NCI-H82 treated with DMSO at 0.1 percent for 48 hours (cell line): Measurements from ENCODE around the gene PRLR.

Experiments
- DNase-seq: peaks from one replicate; lab custom pipeline; 2025; ENCODE audit not compliant: unreplicated experiment; lab: John Stamatoyannopoulos, UW

PRLR gene

DNA sequence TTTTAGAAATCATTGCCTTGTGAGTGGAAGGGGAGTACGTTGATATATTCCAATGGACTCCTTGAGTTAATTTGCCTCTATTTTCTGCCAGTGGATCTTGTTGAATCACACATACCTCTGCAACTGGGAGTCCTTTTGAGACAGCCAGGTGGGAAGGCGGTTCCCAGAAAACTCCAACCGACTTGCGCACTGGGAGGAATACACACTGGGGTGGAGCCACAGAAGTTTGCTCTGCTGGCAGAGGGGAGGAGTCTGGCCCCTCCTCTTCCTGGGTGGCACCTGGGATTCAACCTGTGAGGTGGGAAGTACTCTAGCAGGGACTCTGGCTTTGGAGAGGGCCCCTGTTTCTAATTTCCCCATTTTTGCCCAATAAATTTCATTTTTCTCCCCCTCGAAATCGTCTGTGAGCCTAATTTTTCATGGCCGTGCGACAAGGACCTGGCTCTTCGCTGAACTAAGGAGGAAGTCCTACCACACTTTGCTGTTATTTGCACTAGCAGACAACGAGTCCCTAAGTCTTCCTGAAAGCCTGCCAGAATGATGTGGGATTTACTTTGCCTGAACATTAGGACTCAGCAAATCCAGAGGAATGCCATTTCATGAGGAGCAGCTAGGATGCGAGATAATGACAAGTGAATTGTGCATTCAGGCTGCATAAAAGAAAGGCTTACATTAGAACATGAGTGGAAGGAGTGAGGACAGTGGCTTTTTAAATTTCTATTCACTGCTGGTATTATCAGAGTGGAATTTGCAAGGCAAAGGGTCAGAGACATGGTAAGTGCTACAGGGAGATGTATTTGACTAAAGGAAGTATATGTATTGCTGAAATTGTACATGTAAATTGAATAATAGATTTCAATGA, 67.2 kb downstream of the PRLR start:
- no peak for DNase-seq

DNA sequence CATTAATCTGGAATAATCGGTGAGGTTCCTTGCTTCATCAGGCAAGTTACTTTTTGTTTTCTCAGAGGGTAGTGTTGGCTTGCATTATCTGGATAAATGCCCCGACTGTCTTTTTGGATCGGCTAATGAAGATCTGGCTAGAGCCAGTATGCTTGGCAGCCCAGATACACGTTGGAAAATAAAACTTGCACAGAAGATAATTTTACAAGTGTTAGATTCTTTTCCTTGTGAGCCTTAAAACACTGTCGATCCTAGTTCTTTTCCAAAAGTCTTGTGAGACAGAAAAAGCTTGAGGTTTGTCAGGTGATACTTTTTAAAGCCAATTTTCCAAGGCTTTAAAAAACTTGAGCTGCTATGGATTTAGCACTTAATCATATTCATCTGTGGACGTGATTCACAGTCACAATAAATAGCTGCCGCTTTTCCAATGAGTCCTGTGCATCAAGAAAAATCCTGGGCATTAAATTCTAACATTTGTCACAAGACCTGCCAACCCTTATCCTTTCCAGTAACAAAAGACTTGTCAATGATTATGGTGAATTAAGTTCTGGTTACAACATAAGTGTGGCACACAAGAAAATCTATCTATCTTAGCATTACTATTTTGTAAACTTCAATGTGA, 68.5 kb downstream of the PRLR start:
- DNase-seq: no peak

DNA sequence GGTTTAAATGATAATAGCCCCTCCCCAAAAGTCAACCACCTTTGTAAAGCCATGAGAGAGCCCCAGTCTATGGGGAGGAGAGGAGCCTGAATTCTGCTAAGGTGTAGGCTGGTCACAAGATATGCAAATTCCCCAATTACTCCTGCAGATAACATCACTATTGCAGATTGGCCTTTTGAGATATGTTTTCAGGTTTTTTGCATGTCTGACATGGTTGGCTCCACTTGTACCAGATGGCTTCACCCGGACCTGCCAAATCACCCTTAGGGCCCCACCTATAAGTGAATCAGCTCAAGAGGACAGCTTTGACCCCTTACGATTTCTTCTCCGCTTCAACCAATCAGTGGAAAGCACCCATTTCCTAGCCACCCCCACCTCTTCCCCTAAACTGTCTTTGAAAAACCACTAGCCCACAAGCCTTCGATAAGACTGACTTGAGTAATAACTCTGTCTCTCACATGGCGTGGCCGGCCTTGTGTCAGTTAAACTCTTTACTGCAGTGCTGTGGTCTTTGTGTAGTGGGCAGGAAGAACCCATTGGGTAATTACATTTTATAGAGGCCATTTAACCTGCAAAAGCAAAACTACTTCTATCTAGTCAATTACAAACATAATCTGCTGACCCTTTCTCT, 69.7 kb downstream of the PRLR start:
- DNase-seq: no peak

DNA sequence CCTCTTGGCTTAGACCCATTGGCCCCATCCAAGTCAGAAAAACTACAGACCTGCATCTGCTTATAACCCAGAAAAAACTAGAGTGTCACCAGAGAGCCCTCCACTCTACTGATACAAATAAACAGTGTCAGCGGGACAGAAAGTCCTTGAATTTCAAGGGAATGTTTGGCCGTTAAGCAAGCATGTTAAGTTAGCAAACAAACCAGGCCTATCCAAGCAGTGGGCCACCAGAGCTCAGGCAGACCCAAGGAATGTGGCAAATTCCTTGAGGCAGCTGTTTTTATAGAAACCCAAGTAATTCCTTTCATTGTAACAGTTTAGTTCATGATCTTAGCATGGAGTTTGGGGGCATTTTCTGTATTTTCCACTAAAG, 70.9 kb downstream of the PRLR start:
- no peak for DNase-seq

DNA sequence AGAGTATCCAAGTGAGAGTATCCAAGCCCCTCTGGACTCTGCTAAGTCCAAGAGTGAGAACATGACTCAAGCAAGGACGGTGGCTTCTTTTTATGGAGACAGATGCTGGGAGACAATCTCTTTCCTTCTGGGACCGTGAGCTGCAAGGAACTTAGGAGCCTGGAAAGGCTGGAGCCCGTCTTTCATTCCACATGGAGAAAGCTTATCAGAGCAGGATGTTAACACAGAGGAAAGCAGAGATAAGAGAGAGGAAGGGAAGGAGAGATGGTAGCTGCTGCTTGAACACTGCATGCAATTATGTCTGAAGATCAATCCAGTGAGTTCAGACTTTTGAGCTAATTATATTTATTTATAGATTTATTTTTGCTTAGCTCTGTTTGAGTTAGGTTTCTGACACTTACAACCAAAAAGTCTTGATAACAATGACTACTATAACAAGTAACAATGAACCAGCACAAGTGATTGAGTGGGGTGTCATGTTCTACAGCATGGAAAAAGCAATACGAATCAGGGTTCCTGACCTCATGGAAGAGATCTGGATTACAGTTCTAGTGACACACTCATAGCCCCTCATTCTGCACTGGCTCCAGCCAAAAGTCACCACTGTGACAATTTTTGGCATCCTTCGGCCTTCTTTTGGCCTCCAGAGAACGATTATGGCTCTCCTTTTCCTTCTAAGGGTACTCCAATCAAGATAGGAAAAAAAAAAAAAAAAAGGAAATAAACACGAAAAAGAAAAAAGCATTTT, 71.5 kb downstream of the PRLR start:
- DNase-seq: no peak

DNA sequence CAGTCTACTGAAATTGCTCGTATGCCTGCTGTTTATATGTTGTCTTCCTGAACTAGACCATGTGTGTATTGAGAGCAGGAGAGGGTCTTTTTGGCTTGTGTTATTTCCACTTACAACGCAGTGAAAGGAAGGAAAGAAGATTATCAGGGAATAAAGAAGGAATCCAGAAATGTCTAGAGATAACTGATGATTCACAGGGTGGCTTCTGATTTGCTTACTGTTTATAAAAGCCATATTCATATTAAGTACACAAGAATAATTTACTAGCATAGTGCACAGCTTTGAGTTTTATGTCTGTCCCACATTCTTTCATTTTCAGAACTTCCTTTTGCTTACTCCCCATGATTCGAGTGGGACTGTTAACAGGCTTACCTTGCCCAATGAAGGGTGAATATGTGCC, 72.1 kb downstream of the PRLR start:
- no peak for DNase-seq

DNA sequence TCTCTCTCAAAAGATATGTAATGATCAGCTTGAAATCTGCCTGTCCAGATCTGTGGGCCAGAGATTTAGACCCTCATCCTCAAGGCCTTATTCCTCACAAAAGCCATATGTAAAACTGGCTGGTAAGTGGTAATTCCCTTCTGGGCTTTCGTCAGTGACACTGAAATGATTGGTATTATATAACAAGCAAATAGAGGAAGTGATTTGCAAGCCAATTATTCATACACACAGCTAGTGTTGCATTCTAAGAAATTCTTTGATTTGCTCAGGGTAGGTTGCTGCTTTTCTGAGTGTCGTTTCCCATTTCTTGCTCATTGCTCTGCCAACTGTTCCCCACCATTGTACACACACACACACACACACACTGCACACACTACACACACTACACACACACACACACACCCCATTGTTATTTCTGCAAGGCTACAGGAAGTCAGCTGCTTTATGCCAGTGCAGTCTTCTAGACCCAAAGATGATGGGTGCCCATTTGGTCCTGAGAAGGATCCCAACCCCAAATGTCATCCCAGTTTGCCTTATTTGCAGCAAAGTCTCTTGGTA, 76.8 kb downstream of the PRLR start:
- DNase-seq: no peak

DNA sequence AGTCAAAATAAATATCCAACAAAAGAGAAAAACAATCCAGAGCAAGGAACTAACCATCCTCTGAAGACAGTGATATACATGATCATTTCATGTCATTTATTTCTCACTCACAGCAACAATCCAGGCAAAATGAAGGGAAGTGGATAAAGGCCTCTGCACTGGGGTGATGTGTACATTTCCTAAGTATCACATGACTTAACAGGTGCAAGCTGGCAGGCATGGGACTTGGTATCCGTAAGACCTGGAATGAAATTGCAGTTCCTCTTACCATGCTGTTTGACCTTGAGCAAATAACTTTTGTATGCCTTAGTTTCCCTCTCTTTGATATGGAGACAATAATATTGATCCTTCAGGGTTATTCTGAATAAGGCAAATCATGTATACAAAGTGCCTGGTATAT, 77.6 kb downstream of the PRLR start:
- no peak for DNase-seq

DNA sequence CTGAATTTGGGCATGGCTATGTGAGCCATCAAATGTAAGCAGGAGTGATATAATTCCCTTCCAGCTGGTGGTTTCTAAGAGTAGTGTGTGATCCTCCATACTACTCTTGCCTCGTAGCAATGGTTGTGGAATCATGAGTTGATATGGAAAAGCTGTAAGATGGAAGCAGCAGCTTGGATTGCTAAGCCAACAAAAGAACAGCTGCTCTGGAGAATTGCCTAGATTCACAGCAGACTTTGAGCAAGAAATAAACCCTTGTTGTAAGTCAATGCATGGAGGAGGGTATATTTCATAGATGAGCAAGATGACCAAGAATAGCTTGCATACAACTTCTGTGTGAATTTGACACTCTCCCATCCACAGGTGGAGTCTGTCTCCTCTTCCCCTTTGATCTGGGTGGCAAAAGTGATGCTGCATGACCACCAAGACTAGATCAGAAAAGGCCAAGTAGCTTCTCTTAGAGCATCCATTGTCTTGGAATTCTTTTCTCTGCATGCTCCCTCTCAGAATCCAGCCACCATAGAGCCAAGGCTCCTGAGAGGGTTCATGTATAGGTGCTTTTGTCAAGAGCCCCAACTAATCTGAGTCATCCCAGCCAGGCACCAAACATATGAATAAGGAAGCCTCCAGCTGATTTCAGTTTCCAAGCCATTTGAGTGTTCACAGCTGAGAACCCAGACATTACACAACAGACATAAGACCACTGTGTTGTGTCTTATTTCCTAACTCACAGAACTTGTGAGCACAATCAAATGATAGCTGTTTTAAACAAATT, 79.0 kb downstream of the PRLR start:
- no peak for DNase-seq

DNA sequence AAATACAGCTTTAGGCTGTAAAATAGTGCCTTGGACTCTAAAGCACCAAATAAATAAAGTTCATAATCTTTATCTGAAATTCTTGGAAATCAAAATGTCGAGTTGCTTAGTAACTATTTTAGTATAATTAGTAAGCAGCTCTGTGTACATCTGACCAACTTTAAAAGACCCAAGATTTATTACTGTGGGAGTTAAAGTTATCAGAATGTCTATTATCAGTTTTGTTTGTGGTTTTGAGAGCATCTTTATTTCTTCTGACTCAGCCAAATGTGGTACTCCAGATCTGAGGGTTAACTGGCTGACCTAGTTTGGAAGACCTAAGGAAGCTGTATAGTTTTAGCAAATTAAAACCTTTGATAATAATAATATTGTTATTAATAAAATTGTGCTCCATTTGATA, 81.2 kb downstream of the PRLR start:
- DNase-seq: no peak

DNA sequence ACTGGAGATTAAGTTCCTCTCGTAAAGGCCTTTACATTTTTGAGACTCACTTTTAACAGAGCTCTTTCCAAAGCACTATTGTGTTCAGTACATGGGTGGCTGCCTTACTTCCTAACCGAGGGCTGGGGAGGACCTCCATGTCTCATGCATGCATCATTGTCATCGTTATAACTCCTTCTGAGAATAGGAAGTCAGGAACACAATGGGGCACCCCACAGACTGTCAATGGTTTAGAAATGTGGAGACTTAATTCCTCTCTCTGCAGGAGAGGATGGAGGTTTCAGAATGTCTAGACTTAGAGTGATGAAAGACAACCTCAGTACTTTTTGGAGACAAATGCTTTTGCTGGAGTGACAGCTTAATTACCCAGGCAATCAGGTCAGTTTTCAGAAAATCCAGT, 83.9 kb downstream of the PRLR start:
- no peak for DNase-seq

DNA sequence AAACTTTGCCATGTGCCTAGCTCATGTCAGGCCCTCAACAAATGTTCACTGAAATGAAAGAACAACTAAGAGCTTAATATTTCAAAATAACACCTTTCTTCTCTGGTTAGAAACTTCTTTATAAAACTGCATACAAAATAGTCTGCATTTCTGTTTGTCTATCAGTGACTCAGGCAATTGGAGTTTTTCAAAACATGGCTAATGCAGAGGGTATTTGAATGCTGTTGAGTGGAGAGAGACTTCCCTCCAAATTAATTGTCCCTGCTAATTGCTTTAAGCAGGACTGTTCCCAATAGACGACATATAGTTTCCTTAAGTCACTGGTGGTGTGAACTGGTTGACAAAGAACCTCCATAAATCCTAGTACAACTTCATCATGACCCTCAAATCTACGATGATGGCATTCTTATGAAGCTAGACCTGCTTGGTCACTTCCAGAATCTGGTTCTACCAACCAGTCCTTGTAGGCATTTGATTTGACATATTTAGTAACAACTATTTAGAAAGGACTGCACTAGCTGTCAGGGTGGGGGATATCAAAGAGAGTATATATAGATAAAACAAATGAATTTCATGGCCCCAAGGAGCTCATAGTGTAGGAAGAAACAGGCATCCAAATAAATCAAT, 84.5 kb downstream of the PRLR start:
- no peak for DNase-seq

DNA sequence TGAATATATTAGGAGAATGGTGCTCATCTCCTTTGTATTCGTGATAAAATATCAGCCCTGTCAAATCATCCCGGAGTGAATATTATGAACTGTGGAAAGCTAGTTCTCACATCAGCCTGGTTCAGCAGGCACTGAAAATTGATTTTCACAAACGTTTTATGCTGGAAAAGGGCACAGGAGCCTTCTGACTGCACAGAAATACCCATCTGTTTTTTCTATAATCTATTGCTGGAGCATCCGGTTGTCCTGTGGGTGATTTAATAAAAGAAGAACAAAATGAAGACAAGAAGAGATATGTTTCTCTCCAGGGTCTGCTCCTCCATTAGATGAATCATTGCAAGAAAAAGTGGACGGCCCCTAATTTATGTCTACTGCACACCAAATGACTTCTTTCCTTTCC, 85.3 kb downstream of the PRLR start:
- DNase-seq: no peak

DNA sequence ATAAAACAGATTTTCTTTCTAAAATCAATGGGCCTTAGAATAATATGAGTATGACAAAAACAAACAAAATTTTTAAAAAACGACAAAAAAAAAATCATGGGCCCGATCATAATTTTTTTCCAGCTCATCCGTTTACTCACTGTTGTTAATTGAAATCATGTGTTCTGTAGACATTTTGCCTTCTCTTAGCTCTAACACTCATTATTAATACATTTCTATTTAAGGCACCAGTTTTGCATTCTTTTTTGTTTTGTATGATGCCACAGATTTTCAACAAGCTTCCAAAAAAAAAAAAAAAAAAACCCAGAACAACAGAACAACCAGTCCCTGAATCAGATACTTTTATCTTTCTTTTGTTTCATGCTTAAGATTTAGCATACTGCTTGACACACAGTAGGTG, 86.4 kb downstream of the PRLR start:
- no peak for DNase-seq

DNA sequence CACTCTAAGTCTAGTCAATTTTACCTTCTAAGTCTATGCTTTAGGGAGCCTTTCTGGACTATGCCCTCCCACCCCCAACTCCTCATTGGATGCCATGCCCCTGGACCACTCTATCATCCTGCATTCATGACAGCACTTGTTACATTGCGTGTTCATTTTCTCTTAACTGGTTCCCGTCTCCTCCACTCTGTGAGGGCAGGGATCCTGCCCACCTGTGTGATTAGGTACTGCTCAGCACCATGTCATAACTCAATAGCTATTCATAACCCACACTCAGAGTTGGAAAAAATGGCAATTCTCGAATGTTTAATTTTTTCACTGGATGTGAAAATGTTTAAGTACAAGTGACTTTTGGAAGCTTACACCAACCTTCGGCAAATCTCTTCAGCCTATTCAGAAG, 88.5 kb downstream of the PRLR start:
- DNase-seq: no peak

DNA sequence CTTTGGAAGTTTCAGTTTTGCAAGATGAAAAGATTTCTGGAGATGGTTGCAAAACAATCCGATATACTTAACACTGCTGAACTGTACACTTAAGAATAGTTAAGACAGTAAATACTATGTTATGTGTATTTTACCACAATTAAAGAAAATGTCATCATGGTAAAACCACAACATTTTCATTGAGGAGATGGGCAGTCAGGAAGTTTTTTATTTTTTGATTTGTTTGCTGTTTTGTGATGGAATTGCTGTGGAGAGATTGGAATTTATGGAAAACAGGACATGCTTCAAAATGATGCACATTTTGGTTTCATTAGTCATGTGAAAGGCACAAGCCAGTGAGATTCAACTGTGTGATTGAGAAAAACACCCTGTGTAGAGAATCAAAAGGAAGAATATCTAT, 92.1 kb downstream of the PRLR start:
- DNase-seq: no peak

DNA sequence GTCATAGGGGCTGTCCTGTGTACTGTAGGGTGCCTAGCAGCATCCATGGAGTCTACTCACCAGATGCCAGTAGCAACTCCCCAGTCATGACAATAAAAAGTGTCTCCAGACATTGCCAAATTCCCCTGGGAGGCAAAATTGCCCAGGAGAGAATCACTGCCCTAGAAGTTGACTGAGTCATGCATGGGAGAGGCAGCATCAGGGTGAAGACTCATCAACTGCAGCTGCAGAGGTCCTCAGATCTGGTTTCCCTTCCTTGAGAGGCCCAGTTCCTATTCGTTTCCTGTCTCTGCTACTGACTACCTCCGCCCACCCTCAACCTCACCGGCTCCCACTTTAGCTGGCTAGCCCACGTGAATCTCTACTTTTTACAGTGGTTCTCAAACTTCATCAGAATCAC, 93.9 kb downstream of the PRLR start:
- no peak for DNase-seq

DNA sequence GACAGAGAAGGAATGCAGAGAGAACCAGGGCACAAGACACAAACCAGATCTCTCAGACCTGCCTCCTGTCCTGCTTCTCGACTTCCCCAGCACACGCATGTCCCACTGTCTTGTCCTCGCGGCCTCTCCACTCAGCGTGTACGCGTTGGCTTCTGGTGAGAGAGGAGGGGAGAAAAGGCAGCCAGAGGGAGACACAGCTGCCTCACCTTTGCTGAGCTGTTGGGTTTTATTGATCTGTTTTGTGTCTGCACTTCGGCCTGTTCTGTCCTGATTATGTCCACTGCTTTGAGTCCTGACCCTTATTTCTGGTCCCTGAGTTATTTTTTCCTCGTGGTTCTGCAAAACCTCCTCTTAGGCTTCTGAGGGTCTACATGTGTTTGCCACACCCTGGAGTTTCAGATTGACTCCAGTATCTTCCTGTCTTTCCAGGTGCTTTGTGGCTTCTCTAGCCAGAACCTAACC, 95.0 kb downstream of the PRLR start:
- no peak for DNase-seq

DNA sequence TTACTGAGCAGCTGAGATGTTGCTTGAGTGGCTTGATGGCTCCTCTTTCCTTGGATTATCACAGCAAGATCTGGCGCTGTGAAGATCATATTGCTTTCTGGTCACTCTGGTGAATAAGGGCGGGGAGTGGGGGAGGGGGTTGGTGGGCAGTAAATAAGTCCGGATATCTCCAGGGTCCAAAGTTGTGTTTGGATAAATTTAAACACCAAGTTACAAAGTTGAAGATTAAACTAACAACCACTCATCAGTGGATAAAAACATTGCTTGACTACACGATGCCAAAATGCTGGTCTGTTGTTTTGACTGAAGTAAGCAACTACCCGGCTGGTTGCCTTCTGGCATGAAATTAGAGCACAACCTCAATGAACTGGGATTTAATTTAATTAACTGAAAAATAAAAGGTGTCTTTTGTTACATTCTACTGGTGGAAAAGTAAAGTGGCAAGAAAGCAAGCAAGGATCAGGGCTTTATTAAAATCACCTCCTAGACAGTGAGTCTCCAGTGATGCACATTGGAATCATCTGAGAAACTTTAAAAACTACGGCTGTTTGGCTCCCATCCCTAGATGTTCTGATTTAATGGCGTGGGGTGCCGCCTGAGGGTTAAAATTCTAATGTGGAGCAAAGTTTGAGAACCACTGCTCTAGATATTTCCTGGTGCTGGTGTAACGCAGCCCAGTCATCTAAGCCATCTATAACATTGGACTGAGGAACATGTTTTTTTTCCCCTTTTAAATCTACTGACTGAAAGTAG, 95.8 kb downstream of the PRLR start:
- no peak for DNase-seq
